GM18505 (cell line): ENCODE data around the gene OGDHL.
"Not testable (repeated sequence)": the region's sequence is repeated elsewhere in the genome, so short reads cannot be mapped to it uniquely, and the experiment has no call there.

ENCODE experiments used
- ATAC-seq: cut with Tn5 transposase; IDR thresholded peaks from one replicate; pipeline ENCODE4 v1.9.1; 2021; ENCODE audit not compliant: unreplicated experiment
- POLR2A ChIP-seq: IDR thresholded peaks from 4 replicates; pipeline ENCODE4 v1.6.1; 2011; ENCODE audit warnings: borderline replicate concordance; ENCODE audit not compliant: insufficient read depth, insufficient read length; ENCODE audit errors: extremely low read depth

OGDHL gene

DNA sequence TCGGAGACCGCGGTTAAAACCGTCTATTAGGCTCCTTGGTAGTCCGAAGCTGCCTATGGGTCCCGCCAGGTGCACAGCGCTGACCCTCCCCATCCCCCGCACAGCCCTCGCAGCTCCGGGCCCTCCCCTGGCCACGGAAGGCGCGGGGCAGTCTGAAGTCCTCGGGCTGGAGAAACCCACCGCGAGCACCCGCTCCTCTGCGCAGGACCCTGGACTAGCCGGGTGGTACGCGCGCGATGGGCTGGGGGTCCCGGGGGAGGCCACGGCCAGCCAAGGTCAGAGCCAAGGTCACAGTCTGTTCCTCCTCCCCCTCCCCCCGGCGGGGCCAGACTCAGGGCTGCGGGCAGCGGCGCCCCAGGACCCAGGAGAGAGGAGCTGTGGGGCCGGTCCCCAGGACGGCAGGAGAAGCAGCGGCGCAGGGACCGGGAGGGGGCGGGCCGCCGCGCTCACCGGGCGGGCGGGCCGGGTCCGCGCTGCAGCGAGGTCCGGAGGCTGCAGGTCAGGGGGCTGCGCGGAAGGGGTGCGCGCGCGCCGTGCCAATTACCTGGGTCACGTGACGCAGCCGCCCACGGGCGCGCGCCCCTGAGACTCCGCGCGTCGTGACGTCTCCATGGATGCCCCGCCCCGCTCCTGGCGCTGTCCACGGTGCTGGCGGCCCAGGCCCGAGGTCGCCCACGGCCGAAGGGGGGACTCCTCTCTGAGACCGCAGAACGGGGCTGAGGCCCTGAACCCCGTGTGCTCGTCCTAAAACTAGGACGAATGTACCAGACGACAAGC lies at the start of gene OGDHL:
OGDHL (minus strand) TSS at position 535 of the 777 bp plus-strand sequence. CDS start 3,731 bp downstream, outside the sequence.
- ATAC-seq: peak; percentile 79
- TF ChIP-seq POLR2A: no peak

DNA sequence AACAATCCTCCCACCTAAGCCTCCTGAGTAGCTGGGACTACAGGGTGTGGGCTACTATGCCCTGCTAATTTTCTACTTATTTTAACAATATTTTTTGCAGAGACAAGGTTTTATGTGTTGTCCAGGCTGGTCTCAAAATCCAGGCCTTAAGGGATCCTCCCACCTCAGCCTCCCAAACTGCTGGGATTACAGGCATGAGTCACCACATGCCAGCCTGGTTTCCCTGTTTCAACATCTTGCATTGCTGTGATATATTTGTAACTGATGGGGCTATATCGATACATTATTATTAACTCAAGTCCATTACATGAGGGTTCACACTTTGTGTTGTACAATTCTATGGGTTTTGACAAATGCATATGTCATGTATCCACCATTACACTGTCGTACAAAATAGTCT lies 41.9 kb upstream of the OGDHL start:
- TF ChIP-seq POLR2A: no peak
- no peak for ATAC-seq

DNA sequence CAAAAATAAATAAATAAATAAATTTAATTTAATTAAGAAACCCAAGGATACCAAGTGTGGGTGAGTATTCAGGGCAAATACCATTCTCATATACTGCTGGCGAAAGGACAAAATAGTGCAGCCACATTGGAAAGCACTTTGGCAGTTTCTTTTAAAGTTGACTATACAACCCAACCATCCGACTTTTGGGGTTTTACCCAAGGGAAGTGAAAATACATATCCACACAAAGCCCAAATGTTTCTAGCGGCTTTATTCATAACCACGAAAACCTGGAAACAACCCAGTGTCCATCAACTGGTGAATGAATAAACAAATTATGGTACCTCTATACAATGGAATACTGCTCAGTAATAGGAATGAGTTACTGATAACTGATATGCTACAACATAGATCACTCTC lies 36.2 kb upstream of the OGDHL start:
- TF ChIP-seq POLR2A: no peak

DNA sequence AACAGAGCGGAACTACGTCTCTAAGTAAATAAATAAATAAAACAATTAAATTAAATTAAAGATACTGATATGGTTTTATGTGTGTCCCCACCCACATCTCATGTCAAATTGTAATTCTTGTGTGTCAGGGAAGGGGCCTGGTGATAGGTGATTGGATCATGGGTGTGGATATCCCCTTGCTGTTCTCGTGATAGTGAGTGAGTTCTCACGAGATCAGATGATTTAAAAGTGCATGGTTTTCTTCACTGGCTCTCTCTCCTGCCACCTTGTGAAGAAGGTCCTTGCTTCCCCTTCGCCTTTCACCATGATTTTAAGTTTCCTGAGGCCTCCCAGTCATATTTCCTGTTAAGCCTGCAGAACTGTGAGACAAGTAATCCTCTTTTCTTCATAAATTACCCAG lies 29.0 kb upstream of the OGDHL start:
- no peak for TF ChIP-seq POLR2A
- ATAC-seq: no peak

More for the DNA sequence above, 36.2 kb upstream of the OGDHL start:
- ATAC-seq: no peak

DNA sequence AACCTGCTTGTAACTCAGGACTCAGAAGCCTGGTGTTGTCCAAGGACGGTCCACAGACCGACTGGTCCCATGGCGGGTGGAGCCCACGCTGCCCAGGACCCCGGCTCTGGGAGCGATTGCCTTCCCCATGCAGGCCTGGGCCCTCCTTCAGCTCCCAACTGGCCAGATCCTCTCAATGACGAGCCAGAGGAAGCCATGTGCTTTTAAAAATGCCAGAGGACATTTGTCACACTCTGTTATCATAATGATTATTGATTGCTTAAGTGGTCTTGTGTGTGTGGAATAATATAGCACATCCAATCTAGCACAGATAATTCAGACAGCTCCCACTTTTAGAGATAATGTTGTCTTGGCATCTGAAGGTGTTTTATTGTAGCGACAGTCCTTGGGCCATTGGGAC lies 22.6 kb upstream of the OGDHL start:
- no peak for TF ChIP-seq POLR2A
- no peak for ATAC-seq

DNA sequence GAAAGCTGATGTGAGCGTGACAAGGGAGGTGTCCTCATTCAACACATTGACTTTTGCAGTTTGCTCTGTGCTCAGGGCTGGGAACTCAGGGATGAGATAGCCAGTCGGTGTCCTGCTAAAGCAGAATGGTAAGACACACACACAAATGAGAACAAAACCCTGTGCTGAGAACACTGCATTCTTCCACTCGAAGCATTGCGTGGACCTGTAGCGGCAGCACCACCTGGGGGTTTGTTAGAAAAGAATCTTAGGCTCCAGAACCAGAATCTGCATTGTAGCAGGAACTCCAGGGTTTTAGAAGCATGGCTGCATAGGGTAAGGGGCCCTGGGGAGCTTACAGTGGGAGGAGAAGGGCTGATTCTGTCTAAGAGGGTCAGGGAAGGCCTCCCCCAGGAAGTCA lies 21.5 kb upstream of the OGDHL start:
- no peak for TF ChIP-seq POLR2A

DNA sequence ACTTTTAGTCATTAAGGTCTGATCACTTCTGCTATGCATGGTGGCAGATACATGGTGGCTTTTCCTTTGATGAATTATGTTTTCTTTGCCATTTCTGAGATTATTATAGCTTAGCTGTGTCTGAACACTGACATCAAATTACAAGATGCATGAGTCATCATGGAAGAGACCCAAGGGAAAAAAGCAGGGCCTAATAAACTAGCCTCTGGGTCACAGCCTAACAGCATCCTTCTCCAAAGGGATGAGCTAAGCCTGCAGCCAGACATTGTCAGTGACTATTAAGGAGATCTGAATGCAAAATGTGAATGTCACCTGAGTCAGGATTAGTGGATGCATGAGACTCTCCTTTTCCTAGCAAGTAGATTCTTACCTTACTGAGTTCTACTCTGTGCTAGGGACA lies 19.1 kb upstream of the OGDHL start:
- ATAC-seq: no peak
- TF ChIP-seq POLR2A: no peak

More for the DNA sequence above, 21.5 kb upstream of the OGDHL start:
- no peak for ATAC-seq

DNA sequence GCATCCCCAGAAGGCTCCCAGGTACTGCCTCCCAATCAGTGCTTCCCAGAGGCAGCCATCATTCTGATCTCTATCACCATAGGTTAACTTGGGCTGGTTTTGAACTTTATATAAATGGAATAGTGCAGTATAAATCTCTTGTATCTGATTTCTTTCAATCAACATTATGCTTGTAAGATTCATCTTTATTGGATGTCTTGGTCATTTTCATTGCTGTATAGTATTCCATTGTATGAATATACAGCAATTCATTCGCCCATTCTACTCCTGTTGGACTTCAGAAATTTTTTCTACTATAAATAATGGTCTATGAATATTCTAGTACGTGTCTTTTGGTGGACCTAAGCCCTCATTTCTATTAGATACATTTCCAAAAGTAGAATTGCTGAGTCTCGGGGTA lies 16.1 kb upstream of the OGDHL start:
- ATAC-seq: no peak
- TF ChIP-seq POLR2A: no peak

DNA sequence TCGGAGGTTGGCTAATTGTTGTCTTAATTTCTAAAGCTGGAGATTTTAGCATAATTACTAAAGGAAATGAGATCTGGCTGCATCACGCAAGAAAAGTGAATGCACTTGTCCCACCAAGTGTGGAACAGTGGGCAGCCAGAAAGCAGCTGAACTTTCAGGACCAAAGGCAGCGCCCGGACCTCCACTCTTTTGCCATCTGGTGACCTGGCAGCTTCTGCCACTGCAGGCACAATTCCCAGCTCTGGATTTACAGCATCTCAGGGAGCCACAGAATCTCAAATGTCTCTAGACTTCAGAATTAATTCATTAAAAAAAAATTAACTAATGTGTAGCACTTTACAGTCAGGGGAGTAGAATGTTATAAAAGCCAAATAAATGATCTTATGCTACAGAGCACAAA lies 14.7 kb upstream of the OGDHL start:
- TF ChIP-seq POLR2A: no peak
- no peak for ATAC-seq

DNA sequence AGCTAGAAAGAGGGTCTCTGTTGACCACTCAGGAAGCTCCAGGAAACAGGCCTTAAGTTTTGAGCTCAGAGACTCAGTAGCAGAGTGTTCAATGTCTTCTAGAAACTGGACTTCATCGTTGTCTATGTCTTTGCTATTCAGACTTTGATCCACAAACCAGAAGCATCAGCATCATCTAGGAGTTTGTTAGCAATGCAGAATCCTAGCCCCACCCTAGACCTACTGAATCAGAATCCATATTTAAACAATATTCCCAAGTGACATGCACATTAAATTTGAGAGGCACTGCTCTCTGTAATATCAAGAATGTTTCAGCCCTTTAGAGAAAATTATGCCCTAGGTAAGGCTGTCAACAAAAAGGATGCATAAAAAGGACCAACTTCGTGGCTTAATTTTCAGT lies 12.9 kb upstream of the OGDHL start:
- no peak for ATAC-seq
- no peak for TF ChIP-seq POLR2A

DNA sequence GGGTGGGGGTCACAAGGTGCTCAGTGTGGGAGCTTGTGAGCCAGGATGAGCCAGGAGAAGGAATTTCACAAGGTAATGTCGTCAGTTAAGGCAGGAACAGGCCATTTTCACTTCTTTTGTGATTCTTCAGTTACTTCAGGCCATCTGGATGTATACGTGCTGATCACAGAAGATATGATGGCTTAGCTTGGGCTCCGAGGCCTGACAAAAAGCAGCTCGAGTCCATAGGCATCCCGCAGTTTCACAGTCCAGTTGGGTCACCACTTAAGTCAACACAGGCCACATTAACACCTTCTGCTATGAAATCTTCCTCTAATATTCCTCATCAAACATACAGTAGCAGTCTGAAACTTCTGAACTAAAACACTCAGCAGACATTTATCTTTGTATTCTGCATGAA lies 10.8 kb upstream of the OGDHL start:
- not testable (repeated sequence) for ATAC-seq

DNA sequence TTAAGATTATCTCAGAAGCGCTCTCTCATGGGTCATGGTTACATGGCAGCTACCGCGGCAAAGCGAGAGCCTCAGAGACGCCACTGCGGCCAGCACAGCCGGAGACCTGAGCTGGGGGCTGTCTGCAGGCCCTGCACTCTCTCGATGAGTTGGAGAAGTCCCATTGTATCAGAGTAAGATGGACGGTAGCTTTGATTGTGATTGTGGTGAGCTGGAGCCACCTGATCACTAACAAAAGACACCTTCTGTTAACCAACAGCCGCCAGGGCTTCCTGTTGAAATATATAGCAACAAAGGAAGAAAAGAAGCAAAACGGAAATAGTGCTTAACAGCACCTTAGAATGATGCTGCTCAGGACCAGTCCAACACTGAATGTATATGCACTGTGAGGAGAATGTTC lies 8.9 kb upstream of the OGDHL start:
- not testable (repeated sequence) for ATAC-seq

DNA sequence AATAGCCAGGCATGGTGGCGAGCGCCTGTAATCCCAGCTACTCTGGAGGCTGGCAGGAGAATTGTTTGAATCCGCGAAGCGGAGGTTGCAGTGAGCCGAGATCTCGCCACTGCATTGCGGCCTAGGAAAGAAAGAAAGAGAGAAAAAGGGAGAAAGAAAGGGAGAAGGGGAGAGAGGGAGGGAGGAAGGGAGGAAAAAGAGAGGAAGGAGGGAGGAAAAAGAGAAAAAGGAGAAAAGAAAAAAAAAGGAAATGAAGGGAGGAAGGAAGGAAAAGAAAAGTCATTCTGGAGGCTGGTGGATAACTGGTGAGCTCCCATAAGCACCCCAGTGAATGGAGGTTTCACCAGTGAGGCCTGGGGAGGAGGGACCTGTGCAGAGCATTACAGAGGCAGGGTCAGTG lies 7.6 kb upstream of the OGDHL start:
- no peak for TF ChIP-seq POLR2A
- ATAC-seq: no peak

DNA sequence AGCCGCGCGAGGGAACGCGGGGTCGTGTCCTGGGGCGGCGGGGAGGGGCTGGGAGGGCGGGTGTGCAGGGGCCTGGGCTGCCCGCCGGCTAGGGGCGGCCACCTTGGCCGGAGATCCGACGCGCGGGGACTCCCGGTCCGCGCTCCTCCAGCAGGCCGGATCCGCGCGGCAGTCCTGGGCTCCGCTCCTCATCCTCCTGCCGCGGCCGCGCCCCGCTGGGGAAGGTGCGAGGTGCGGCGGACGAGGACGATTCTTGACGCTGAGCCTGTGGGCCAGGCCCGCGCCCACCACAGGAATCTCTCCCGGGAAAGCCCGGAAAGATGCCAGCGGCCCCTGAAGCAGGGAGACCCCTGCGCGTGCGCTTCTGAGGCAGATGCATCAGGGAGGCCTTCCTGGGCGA lies 6.6 kb upstream of the OGDHL start:
- TF ChIP-seq POLR2A: no peak
- ATAC-seq: no peak

DNA sequence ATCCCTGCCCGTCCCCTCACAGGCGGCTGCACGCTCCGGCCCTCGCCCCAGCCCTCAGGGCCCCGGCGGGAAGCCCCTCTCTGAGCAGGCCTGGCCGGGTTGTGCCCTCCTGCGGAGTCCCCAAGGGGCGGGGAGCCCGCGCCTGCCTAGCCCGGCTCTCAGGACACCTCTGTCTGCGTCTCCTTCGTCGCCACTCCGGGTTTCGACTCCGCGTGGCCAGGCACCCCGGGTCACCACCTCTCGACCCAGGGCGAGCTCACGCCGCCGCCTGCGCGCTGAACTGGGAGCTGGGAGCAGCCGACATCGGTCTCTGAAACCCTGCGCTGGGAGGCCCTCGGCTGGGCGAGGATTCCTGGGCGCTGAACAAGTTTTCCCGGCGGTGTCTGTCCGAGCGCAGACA lies 6.2 kb upstream of the OGDHL start:
- no peak for ATAC-seq
- no peak for TF ChIP-seq POLR2A
